Suprapubic skin (tissue), 4 donors: ENCODE data around the gene LOC101059915.

Source experiments
- EP300 ChIP-seq: sonication (generic); formaldehyde crosslinking; IDR thresholded peaks from one replicate; pipeline ENCODE4 v1.6.1; 2017; ENCODE audit warnings: antibody characterized with exemption
- POLR2A ChIP-seq, 2 donors: fragments of 450-650 bp; IDR thresholded peaks; one replicate each; pipeline ENCODE4 v1.6.1; 2017; ENCODE audit warnings: antibody characterized with exemption in 2 of 2, mild to moderate bottlenecking in 2 of 2, moderate library complexity in 2 of 2
- POLR2AphosphoS5 ChIP-seq, 3 donors: sonication (generic); formaldehyde crosslinking; IDR thresholded peaks; one replicate each; pipeline ENCODE4 v1.6.1; 2017; ENCODE audit warnings: antibody characterized with exemption in 3 of 3
- TF ChIP-seq, protein P1 (sequence below), 2 donors: fragments of 200-600 bp in 1 of 2; fragments of 450-650 bp in 1 of 2; sonication (generic) in 1 of 2; IDR thresholded peaks; one replicate each; pipeline ENCODE4 v1.5.1; 2016 to 2019; ENCODE audit warnings: antibody characterized with exemption in 2 of 2, mild to moderate bottlenecking in 1 of 2, moderate library complexity in 1 of 2

DNA sequence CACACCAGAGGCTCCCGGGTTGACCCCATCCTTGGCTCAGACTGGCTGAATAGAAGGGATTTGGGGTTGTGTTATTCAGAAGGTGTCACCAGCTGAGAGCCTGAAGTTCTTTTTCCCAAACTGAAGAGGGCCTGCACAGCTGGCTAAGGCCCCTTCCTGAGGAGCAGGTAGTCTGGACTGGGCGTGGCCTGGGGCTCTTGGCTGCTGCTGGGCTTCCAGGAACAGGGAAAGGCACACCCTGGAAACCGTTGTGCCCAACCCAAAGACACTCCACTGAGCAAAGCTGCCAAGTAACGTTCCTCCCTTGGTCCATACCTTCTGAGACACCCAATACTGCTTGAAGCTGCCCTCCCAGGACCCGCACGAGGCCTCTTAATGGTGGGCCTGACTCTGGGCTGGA is 40.8 kb upstream of the LOC101059915 start:
- TF ChIP-seq, protein P1, sequence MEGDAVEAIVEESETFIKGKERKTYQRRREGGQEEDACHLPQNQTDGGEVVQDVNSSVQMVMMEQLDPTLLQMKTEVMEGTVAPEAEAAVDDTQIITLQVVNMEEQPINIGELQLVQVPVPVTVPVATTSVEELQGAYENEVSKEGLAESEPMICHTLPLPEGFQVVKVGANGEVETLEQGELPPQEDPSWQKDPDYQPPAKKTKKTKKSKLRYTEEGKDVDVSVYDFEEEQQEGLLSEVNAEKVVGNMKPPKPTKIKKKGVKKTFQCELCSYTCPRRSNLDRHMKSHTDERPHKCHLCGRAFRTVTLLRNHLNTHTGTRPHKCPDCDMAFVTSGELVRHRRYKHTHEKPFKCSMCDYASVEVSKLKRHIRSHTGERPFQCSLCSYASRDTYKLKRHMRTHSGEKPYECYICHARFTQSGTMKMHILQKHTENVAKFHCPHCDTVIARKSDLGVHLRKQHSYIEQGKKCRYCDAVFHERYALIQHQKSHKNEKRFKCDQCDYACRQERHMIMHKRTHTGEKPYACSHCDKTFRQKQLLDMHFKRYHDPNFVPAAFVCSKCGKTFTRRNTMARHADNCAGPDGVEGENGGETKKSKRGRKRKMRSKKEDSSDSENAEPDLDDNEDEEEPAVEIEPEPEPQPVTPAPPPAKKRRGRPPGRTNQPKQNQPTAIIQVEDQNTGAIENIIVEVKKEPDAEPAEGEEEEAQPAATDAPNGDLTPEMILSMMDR (IDR thresholded peaks at IDR 0.05): no peak
- TF ChIP-seq POLR2A (IDR thresholded peaks at IDR 0.05): no peak
- TF ChIP-seq POLR2AphosphoS5 (IDR thresholded peaks at IDR 0.05): no peak
- no peak for TF ChIP-seq EP300
